ENCODE results near the gene KAZN. TPM values are rescaled to one million over a fixed set of nuclear protein-coding genes. Genes with fewer than 3 reads are reported as not detected.
A peak's percentile ranks its signal among the peaks of the same experiment; 100 is the strongest.

KAZN gene
- total and polyA plus RNA-seq, 2 of the 8 experiments (the other 6 are each of a cell fraction or from before 2014, with no cell fraction given): 3.7 to 11.8 TPM

DNA sequence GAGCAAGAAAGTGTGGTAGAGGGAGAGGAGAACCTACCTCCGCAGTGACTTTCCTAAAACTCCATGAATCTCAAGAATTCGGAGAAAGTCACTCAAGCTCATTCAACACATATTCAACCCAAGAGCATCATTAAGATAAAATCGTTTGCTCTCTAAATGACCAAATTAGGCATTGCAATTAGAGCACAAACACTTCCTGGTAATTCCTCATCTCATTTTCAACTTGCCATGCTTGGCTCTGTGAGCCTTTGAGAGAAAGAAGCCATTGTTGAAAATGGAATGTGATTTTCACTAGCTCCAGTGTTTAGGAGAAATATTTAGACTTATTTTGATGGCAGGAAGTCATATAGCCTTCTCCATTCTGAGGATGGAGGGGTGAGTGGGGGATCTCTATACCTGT, 52.5 kb downstream of the KAZN start:
- 87% methylated on average over 3 of the region's 3 CpGs; no CpG with 5 or more reads in 1 of the 2 experiments for WGBS, 2 experiments (ENCODE audit: extremely low coverage in 1 of 2, insufficient coverage in 1 of 2, insufficient read length in 1 of 2, insufficient replicate concordance in 2 of 2, low coverage in 1 of 2, low lambda C conversion rate in 2 of 2, missing lambda C conversion rate in 1 of 2)
- H3K18ac ChIP-seq (ENCODE audit: extremely low read depth, low read length): no peak overlapping the region
- H3K9ac ChIP-seq (replicated peaks in 1 of 4; ENCODE audit: extremely low read depth in 1 of 4, low read depth in 3 of 4, low read length in 3 of 4): no peak overlapping the region
- H3K4me1 ChIP-seq (replicated peaks in 1 of 4; ENCODE audit: control insufficient read depth in 3 of 4, insufficient read depth in 4 of 4, low read length in 3 of 4): no peaks in the 10 kb centered on the region
- CTCF ChIA-PET (ENCODE audit: partially characterized antibody): interaction anchor here (0.7 to 1.3 kb wide), 5 partner anchors 9 to 396 kb away, joined by 3 read pairs; no protein-coding TSS in a partner anchor
- no peak overlapping the region for H3K23ac ChIP-seq (ENCODE audit: insufficient read length)
- H4K91ac ChIP-seq (replicated peaks; ENCODE audit: insufficient read length, low read length): no peak overlapping the region
- H3K79me2 ChIP-seq (ENCODE audit: control insufficient read depth in 1 of 2, insufficient read depth in 2 of 2, low read length in 2 of 2): no peaks in the 10 kb centered on the region
- peaks cover 0 to 2% of the 10 kb centered on the region in 2 experiments for H4K20me1 ChIP-seq (replicated peaks in 1 of 2; ENCODE audit: control insufficient read depth in 1 of 2, insufficient read depth in 2 of 2, low read length in 2 of 2)
- no peak overlapping the region for H4K8ac ChIP-seq (ENCODE audit: extremely low read depth, insufficient read depth, low read length)
- no peaks in the 10 kb centered on the region for H3K79me1 ChIP-seq (ENCODE audit: low read depth, low read length)
- H3K27me3 ChIP-seq (replicated peaks in 1 of 4; ENCODE audit: control insufficient read depth in 3 of 4, extremely low read depth in 1 of 4, insufficient read depth in 3 of 4, low read length in 3 of 4): no peaks in the 10 kb centered on the region
- no peak overlapping the region for H3K56ac ChIP-seq (replicated peaks; ENCODE audit: insufficient read length, low read depth, low read length)
- FAIRE-seq (peak; percentile 39), DNase-seq (ENCODE audit: low read depth in 1 of 2, low spot score in 2 of 2) (no peak)
- no peak overlapping the region for H3K4me2 ChIP-seq (ENCODE audit: insufficient read depth in 1 of 2, low read depth in 2 of 2, low read length in 2 of 2)
- H2BK20ac ChIP-seq (ENCODE audit: low read length): no peak overlapping the region
- H2AFZ ChIP-seq (ENCODE audit: low read length): no peak overlapping the region
- no peak overlapping the region for H3K14ac ChIP-seq (ENCODE audit: insufficient read length)
- TF ChIP-seq SIN3A (conservative IDR thresholded peaks at IDR 0.05 in 1 of 2, IDR thresholded peaks at IDR 0.05 in 1 of 2; ENCODE audit: low read depth in 1 of 2, low read length in 2 of 2) (no peak), SRF (IDR thresholded peaks at IDR 0.05; ENCODE audit: low read depth, low read length) (peak; percentile 64; the same call in 1 of the 2 replicates)
- H3K4ac ChIP-seq (replicated peaks; ENCODE audit: insufficient read length, low read depth, low read length): no peak overlapping the region
- no peak overlapping the region for H2BK120ac ChIP-seq (replicated peaks; ENCODE audit: low read depth, low read length)
- no peak overlapping the region for H4K5ac ChIP-seq (ENCODE audit: insufficient read length, low read depth, low read length)
- POLR2A ChIA-PET (ENCODE audit: partially characterized antibody): no interaction called here
- H2AK5ac ChIP-seq (ENCODE audit: low read depth, low read length): no peak overlapping the region
- no peak overlapping the region for H3K27ac ChIP-seq (ENCODE audit: low read depth, low read length)
- no peak overlapping the region for H2BK12ac ChIP-seq (ENCODE audit: low read depth, low read length)
- no peaks in the 10 kb centered on the region for H3K9me3 ChIP-seq (ENCODE audit: insufficient read depth in 2 of 2, low read depth in 1 of 2, low read length in 1 of 2)
- H2BK5ac ChIP-seq (ENCODE audit: low read depth, low read length): no peak overlapping the region
- no peaks in the 10 kb centered on the region for H3K36me3 ChIP-seq (ENCODE audit: control insufficient read depth in 2 of 4, insufficient read depth in 4 of 4, low read length in 3 of 4)
- no peak overlapping the region for H3K4me3 ChIP-seq (ENCODE audit: extremely low read depth in 1 of 4, insufficient read depth in 2 of 4, low read depth in 3 of 4, low read length in 4 of 4)
- no peak overlapping the region for H2BK15ac ChIP-seq (ENCODE audit: low read length)
- no peaks in the 10 kb centered on the region; the same call in 1 of the 2 replicates for H3K23me2 ChIP-seq (ENCODE audit: low read depth, low read length)
